Epithelial cell of proximal tubule (primary cell): ENCODE data around the gene LRRC63. TPM values are rescaled to one million over a fixed set of nuclear protein-coding genes. Genes with fewer than 3 reads are reported as not detected.

Source experiments
- DNase-seq: peaks from one replicate; pipeline ENCODE4 v3.0.0-alpha.2; 2011; ENCODE audit warnings: low read depth
- H3K4me3 ChIP-seq: 2 replicates; pipeline ENCODE4 v1.5.1; 2011; ENCODE audit warnings: low read depth, mild to moderate bottlenecking, low read length
- CTCF ChIP-seq: conservative IDR thresholded peaks from 2 replicates; pipeline ENCODE4 v1.5.1; 2012; ENCODE audit warnings: low read depth, mild to moderate bottlenecking, low read length
- total RNA-seq: library from RNA; depleted of rRNA; stranded (reverse); fragments of >200 nt; gene quantifications from 2 replicates; pipeline ENCODE4 v1.2.3, GENCODE V29; 2015

The LRRC63 gene
- total RNA-seq, 1 donor from 2014 or later: not detected

GRCh38 chr13:46181377-46181839, 30.3 kb upstream of the LRRC63 start:
- no peak for TF ChIP-seq CTCF
- DNase-seq: no peak
- no peak overlapping the region for H3K4me3 ChIP-seq

GRCh38 chr13:46181840-46182490, 29.8 kb upstream of the LRRC63 start, which contains the start of gene LCP1:
LCP1 (minus strand) TSS chr13:46182177; CDS start chr13:46159662, 22,515 bp downstream.
- no peak for TF ChIP-seq CTCF
- DNase-seq: no peak
- no peak within 1 kb of the TSS for H3K4me3 ChIP-seq

GRCh38 chr13:46182491-46182877, 29.2 kb upstream of the LRRC63 start:
- no peak for DNase-seq
- no peak overlapping the region for H3K4me3 ChIP-seq
- TF ChIP-seq CTCF: no peak

GRCh38 chr13:46183018-46183946, 28.4 kb upstream of the LRRC63 start:
- no peak overlapping the region for H3K4me3 ChIP-seq
- no peak for TF ChIP-seq CTCF
- DNase-seq: no peak

GRCh38 chr13:46184277-46184699, 27.4 kb upstream of the LRRC63 start:
- no peak overlapping the region for H3K4me3 ChIP-seq
- no peak for DNase-seq
- TF ChIP-seq CTCF: peak; percentile 61

- TF ChIP-seq CTCF: no peak
- DNase-seq: no peak
- H3K4me3 ChIP-seq: no peak overlapping the region
Measured at GRCh38 chr13:46185634-46186033, 26.1 kb upstream of the LRRC63 start.
